Measurements from ENCODE around the gene MFAP5.

GRCh38 chr12:8695116-8695515 is 32.5 kb upstream of the MFAP5 start:
- TF ChIP-seq CTCF (conservative IDR thresholded peaks at IDR 0.05; ENCODE audit: low read depth, low read length), result no peak
- no peak for TF ChIP-seq POLR2A (IDR thresholded peaks at IDR 0.05; ENCODE audit: low read depth, low read length)
- no peak for TF ChIP-seq MAFK (IDR thresholded peaks at IDR 0.05; ENCODE audit: low read depth, low read length)
- no peak for TF ChIP-seq ELK1 (IDR thresholded peaks at IDR 0.05; ENCODE audit: borderline replicate concordance, low read depth, low read length)
- no peak for TF ChIP-seq RAD21 (IDR thresholded peaks at IDR 0.05; ENCODE audit: low read length)
- no peak for TF ChIP-seq RFX5 (IDR thresholded peaks at IDR 0.05; ENCODE audit: low read depth, low read length)
- no peak for TF ChIP-seq BHLHE40 (IDR thresholded peaks at IDR 0.05; ENCODE audit: low read depth, low read length)
- no peak for TF ChIP-seq CHD1 (IDR thresholded peaks at IDR 0.05; ENCODE audit: low read depth, low read length)
- no peak for TF ChIP-seq USF2 (IDR thresholded peaks at IDR 0.05; ENCODE audit: low read depth, low read length)
- no peak for TF ChIP-seq SMC3 (IDR thresholded peaks at IDR 0.05; ENCODE audit: low read depth, low read length)
- TF ChIP-seq RCOR1 (IDR thresholded peaks at IDR 0.05; ENCODE audit: insufficient replicate concordance, low read length), result no peak
